ENCODE data around the gene VPS11. TPM values are rescaled to one million over a fixed set of nuclear protein-coding genes. Genes with fewer than 3 reads are reported as not detected.

VPS11 gene
- total RNA-seq (2022) (43.2 and 47.7 TPM in 2 replicates), Bru-seq, nascent RNA (percentile 84 among the genes with signal in this experiment), BruChase-seq, experiment 1, labeled RNA remaining after a 2-hour chase (percentile 84 among the genes with signal in this experiment), BruChase-seq, experiment 2, labeled RNA remaining after a 6-hour chase (percentile 86 among the genes with signal in this experiment)
- long read RNA-seq, transcript VPS11-208 (16 exons, 3,313 nt) = major isoform, 52 of 82 reads
- long read RNA-seq, partial matches to known transcripts = 11 of 82 reads
- long read RNA-seq, other reads (novel, unspliced or antisense) = 19 of 82 reads

GRCh38 chr11:119067371-119068222 lies at the start of gene VPS11:
Gene VPS11 (plus strand): TSS chr11:119067818. CDS start chr11:119067824, 6 bp downstream.
- peaks cover 50% of the 10 kb centered on the region for H3K36me3 Mint-ChIP-seq (ENCODE audit: insufficient read depth, unreplicated experiment)
- H3K4me3 Mint-ChIP-seq (ENCODE audit: unreplicated experiment) = peak within 1 kb of the TSS; percentile 100
- Histone ChIP-seq H3K27me3 (replicated peaks; ENCODE audit: control insufficient read depth, insufficient read depth, low read length) (no peaks in the 10 kb centered on the region), H3K4me3 (ENCODE audit: low read depth, low read length) (peak within 1 kb of the TSS; percentile 80), H3K36me3 (ENCODE audit: control insufficient read depth, insufficient read depth, low read length) (peaks cover 5% of the 10 kb centered on the region; the same call in 1 of the 2 replicates), H3K9me3 (no peaks in the 10 kb centered on the region), H3K4me1 (no peaks in the 10 kb centered on the region)
- CTCF ChIA-PET = interaction anchor here (0.5 to 1.8 kb wide), 20 partner anchors 11 to 407 kb away, joined by 3 to 25 read pairs (median 4); partner anchors contain the start of genes BCL9L, C2CD2L, DPAGT1 and HINFP
- BruUV-seq (replicated peaks) = no TSS peak
- intact Hi-C loops (cut with micrococcal nuclease; ENCODE audit: unreplicated experiment) = loop anchor here (1.0 kb wide), 4 partner anchors 10 to 33 kb away; partner anchors contain the start of genes HMBS and HYOU1
- no peak for TF ChIP-seq CTCF (IDR thresholded peaks at IDR 0.05; ENCODE audit: insufficient read depth in 1 of 2, low read depth in 1 of 2, low read length in 1 of 2, severe bottlenecking in 1 of 2, unreplicated experiment in 1 of 2)
- H3K4me1 Mint-ChIP-seq (ENCODE audit: low read depth, unreplicated experiment) = peaks cover 12% of the 10 kb centered on the region
- H3K9me3 Mint-ChIP-seq (ENCODE audit: unreplicated experiment) = no peaks in the 10 kb centered on the region
- peak within 1 kb of the TSS; percentile 95 for H3K27ac Mint-ChIP-seq (ENCODE audit: unreplicated experiment)
- POLR2A ChIA-PET = interaction anchor here (0.6 to 2.2 kb wide), 28 partner anchors 10 to 1740 kb away, joined by 3 to 72 read pairs (median 5); partner anchors contain the start of genes C2CD2L, CBL, CENATAC and CEP164
- peak; percentile 99 for DNase-seq
- no peaks in the 10 kb centered on the region for H3K27me3 Mint-ChIP-seq (ENCODE audit: insufficient read depth, unreplicated experiment)

GRCh38 chr11:119018074-119018938 lies 49.3 kb upstream of the VPS11 start, which contains the start of the genes RPS25 and TRAPPC4:
Gene RPS25 (minus strand): TSS chr11:119018343. CDS start chr11:119018284, 59 bp downstream.
Gene TRAPPC4 (plus strand): TSS chr11:119018766. CDS start chr11:119018796, 30 bp downstream.
- peaks cover 15% of the 10 kb centered on the region for H3K36me3 ChIP-seq (ENCODE audit: control insufficient read depth, insufficient read depth, low read length)
- H3K9me3 Mint-ChIP-seq (ENCODE audit: unreplicated experiment) = no peaks in the 10 kb centered on the region
- peaks cover 99% of the 10 kb centered on the region for H3K36me3 Mint-ChIP-seq (ENCODE audit: insufficient read depth, unreplicated experiment)
- CTCF ChIA-PET = interaction anchor here (0.6 to 1.3 kb wide), 5 partner anchors 23 to 1840 kb away, joined by 3 to 6 read pairs (median 4); partner anchors contain the start of genes SIDT2 and VPS11
- no peak for TF ChIP-seq CTCF (IDR thresholded peaks at IDR 0.05; ENCODE audit: insufficient read depth in 1 of 2, low read depth in 1 of 2, low read length in 1 of 2, severe bottlenecking in 1 of 2, unreplicated experiment in 1 of 2)
- BruUV-seq (replicated peaks) = no TSS peak
- H3K9me3 ChIP-seq = no peaks in the 10 kb centered on the region
- intact Hi-C loops (cut with micrococcal nuclease; ENCODE audit: unreplicated experiment) = loop anchor here (1.0 to 2.0 kb wide), 4 partner anchors 12 to 76 kb away; partner anchors contain the start of genes CENATAC, HYOU1 and SLC37A4
- H3K27me3 ChIP-seq (replicated peaks; ENCODE audit: control insufficient read depth, insufficient read depth, low read length) = no peaks in the 10 kb centered on the region
- H3K4me3 ChIP-seq (ENCODE audit: low read depth, low read length) = peak within 1 kb of the TSS; percentile 91
- peak; percentile 98 to 99 for DNase-seq
- H3K4me1 Mint-ChIP-seq (ENCODE audit: low read depth, unreplicated experiment) = peaks cover 25% of the 10 kb centered on the region
- H3K27ac Mint-ChIP-seq (ENCODE audit: unreplicated experiment) = peak within 1 kb of the TSS; percentile 98
- H3K4me1 ChIP-seq = peaks cover 46% of the 10 kb centered on the region
- peak within 1 kb of the TSS; percentile 96 for H3K4me3 Mint-ChIP-seq (ENCODE audit: unreplicated experiment)
- no peaks in the 10 kb centered on the region for H3K27me3 Mint-ChIP-seq (ENCODE audit: insufficient read depth, unreplicated experiment)
- POLR2A ChIA-PET = interaction anchor here (0.5 to 2.2 kb wide), 11 partner anchors 12 to 106 kb away, joined by 3 to 13 read pairs (median 4); partner anchors contain the start of genes DPAGT1, HMBS, SLC37A4 and VPS11
